ENCODE results near the gene GUCY2D. TPM values are rescaled to one million over a fixed set of nuclear protein-coding genes. Genes with fewer than 3 reads are reported as not detected.
"Not testable (repeated sequence)": the region's sequence is repeated elsewhere in the genome, so short reads cannot be mapped to it uniquely, and the experiment has no call there.

Gene GUCY2D
- polyA plus RNA-seq, 1 donor, result not detected

- no peak for DNase-seq (ENCODE audit: low read depth)
Measured at GRCh38 chr17:8044819-8045810, 42.7 kb downstream of the GUCY2D start.

GRCh38 chr17:8046306-8046928 lies 44.0 kb downstream of the GUCY2D start:
- no peak for DNase-seq (ENCODE audit: low read depth)

- no peak for DNase-seq (ENCODE audit: low read depth)
Measured at GRCh38 chr17:8046929-8047768, 44.7 kb downstream of the GUCY2D start.

GRCh38 chr17:8047769-8048110 lies 45.3 kb downstream of the GUCY2D start:
- DNase-seq (ENCODE audit: low read depth), result no peak

GRCh38 chr17:8048236-8048635 lies 45.8 kb downstream of the GUCY2D start:
- DNase-seq (ENCODE audit: low read depth), result no peak

- no peak for DNase-seq (ENCODE audit: low read depth)
Measured at GRCh38 chr17:8048736-8049135, 46.3 kb downstream of the GUCY2D start.

GRCh38 chr17:8051831-8052230 lies 49.4 kb downstream of the GUCY2D start:
- DNase-seq (ENCODE audit: low read depth), result no peak

GRCh38 chr17:8052256-8053252 lies 50.1 kb downstream of the GUCY2D start:
- no peak for DNase-seq (ENCODE audit: low read depth)

GRCh38 chr17:8053600-8053999 lies 51.2 kb downstream of the GUCY2D start:
- no peak for DNase-seq (ENCODE audit: low read depth)

- no peak for DNase-seq (ENCODE audit: low read depth)
Measured at GRCh38 chr17:8055851-8056231, 53.4 kb downstream of the GUCY2D start.

GRCh38 chr17:8056232-8056975 lies 54.0 kb downstream of the GUCY2D start:
- DNase-seq (ENCODE audit: low read depth), result no peak

- DNase-seq (ENCODE audit: low read depth), result no peak
Measured at GRCh38 chr17:8056976-8057625, 54.7 kb downstream of the GUCY2D start.

- no peak for DNase-seq (ENCODE audit: low read depth)
Measured at GRCh38 chr17:8057691-8058114, 55.3 kb downstream of the GUCY2D start.

GRCh38 chr17:8059131-8059530 lies 56.7 kb downstream of the GUCY2D start:
- DNase-seq (ENCODE audit: low read depth), result no peak

- DNase-seq (ENCODE audit: low read depth), result no peak
Measured at GRCh38 chr17:8060274-8060673, 57.9 kb downstream of the GUCY2D start.

- not testable (repeated sequence) for DNase-seq (ENCODE audit: low read depth)
Measured at GRCh38 chr17:8061851-8062250, 59.4 kb downstream of the GUCY2D start.

GRCh38 chr17:8062435-8062806 lies 60.0 kb downstream of the GUCY2D start:
- no peak for DNase-seq (ENCODE audit: low read depth)

GRCh38 chr17:8062807-8063483 lies 60.5 kb downstream of the GUCY2D start:
- no peak for DNase-seq (ENCODE audit: low read depth)
